HL-60/S4 treated with phorbol 12-myristate 13-acetate at 8.2 ng/mL for 4 days and 3 days (cell line): ENCODE measurements around the gene CHD9NB.
"Not testable (repeated sequence)": the region's sequence is repeated elsewhere in the genome, so short reads cannot be mapped to it uniquely, and the experiment has no call there.

Experiments used
- in situ Hi-C: fragments of 300-500 bp; cut with MboI; formaldehyde crosslinking; loops from 2 replicates; pipeline ENCODE4 v1.15.0; 2022; ENCODE audit warnings: low sequenced_read_pairs

The CHD9NB gene

GRCh38 chr16:53084746-53085334, 32.1 kb upstream of the CHD9NB start:
- in situ Hi-C loops, result no loop called here

GRCh38 chr16:53084141-53084541, 31.4 kb upstream of the CHD9NB start:
- in situ Hi-C loops, result no loop called here

- in situ Hi-C loops, result no loop called here
These were observed 30.4 kb upstream of the CHD9NB start for GRCh38 chr16:53083119-53083518.

- in situ Hi-C loops, result no loop called here
These were observed 29.8 kb upstream of the CHD9NB start for GRCh38 chr16:53082509-53082908.

GRCh38 chr16:53081686-53082407, 29.1 kb upstream of the CHD9NB start:
- in situ Hi-C loops, result no loop called here

GRCh38 chr16:53081032-53081424, 28.3 kb upstream of the CHD9NB start:
- in situ Hi-C loops, result no loop called here

GRCh38 chr16:53080345-53081031, 27.8 kb upstream of the CHD9NB start:
- in situ Hi-C loops, result no loop called here

- in situ Hi-C loops, result no loop called here
These were observed 26.2 kb upstream of the CHD9NB start for GRCh38 chr16:53078765-53079485.

- in situ Hi-C loops, result no loop called here
These were observed 25.6 kb upstream of the CHD9NB start for GRCh38 chr16:53078247-53078646.

GRCh38 chr16:53075461-53075860, 22.8 kb upstream of the CHD9NB start:
- in situ Hi-C loops, result not testable (repeated sequence)

- in situ Hi-C loops, result loop anchor here (25.0 kb wide), 1 partner anchor 138 kb away; no protein-coding TSS in a partner anchor
These were observed 21.6 kb upstream of the CHD9NB start for GRCh38 chr16:53074296-53074695.

GRCh38 chr16:53073022-53073421, 20.3 kb upstream of the CHD9NB start:
- in situ Hi-C loops, result loop anchor here (25.0 kb wide), 1 partner anchor 139 kb away; no protein-coding TSS in a partner anchor

- in situ Hi-C loops, result loop anchor here (25.0 kb wide), 1 partner anchor 140 kb away; no protein-coding TSS in a partner anchor
These were observed 19.1 kb upstream of the CHD9NB start for GRCh38 chr16:53071748-53072301.

GRCh38 chr16:53069772-53070171, 17.1 kb upstream of the CHD9NB start:
- in situ Hi-C loops, result loop anchor here (25.0 kb wide), 1 partner anchor 143 kb away; no protein-coding TSS in a partner anchor

GRCh38 chr16:53068423-53068833, 15.7 kb upstream of the CHD9NB start:
- in situ Hi-C loops, result loop anchor here (25.0 kb wide), 1 partner anchor 144 kb away; no protein-coding TSS in a partner anchor

GRCh38 chr16:53067675-53068074, 15.0 kb upstream of the CHD9NB start:
- in situ Hi-C loops, result loop anchor here (25.0 kb wide), 1 partner anchor 145 kb away; no protein-coding TSS in a partner anchor

GRCh38 chr16:53065461-53066061, 12.9 kb upstream of the CHD9NB start:
- in situ Hi-C loops, result loop anchor here (25.0 kb wide), 1 partner anchor 147 kb away; no protein-coding TSS in a partner anchor

- in situ Hi-C loops, result loop anchor here (25.0 kb wide), 1 partner anchor 148 kb away; no protein-coding TSS in a partner anchor
These were observed 11.4 kb upstream of the CHD9NB start for GRCh38 chr16:53064081-53064578.

GRCh38 chr16:53061701-53062159, 9.0 kb upstream of the CHD9NB start:
- in situ Hi-C loops, result loop anchor here (25.0 kb wide), 1 partner anchor 151 kb away; no protein-coding TSS in a partner anchor

GRCh38 chr16:53061256-53061655, 8.6 kb upstream of the CHD9NB start:
- in situ Hi-C loops, result loop anchor here (25.0 kb wide), 1 partner anchor 151 kb away; no protein-coding TSS in a partner anchor
